OCI-LY1 (cell line): Measurements from ENCODE around the gene STXBP3.

Experiments used
- H2AFZ ChIP-seq: fragments of 200-600 bp; sonication (generic), shearing (Covaris generic); 2 replicates; pipeline ENCODE4 v1.6.0; 2014; ENCODE audit warnings: antibody characterized with exemption, mild to moderate bottlenecking, low read length
- H3F3A ChIP-seq: fragments of 200-600 bp; sonication (generic), shearing (Covaris generic); 2 replicates; pipeline ENCODE4 v1.6.0; 2014; ENCODE audit warnings: mild to moderate bottlenecking, antibody characterized with exemption, low read length, moderate library complexity; ENCODE audit not compliant: insufficient read depth
- H3K27ac ChIP-seq: fragments of 200-600 bp; sonication (generic); 2 replicates; pipeline ENCODE4 v1.5.1; 2014; ENCODE audit warnings: low read length, mixed run types, mild to moderate bottlenecking, low read depth; ENCODE audit not compliant: poor library complexity, severe bottlenecking
- H3K27me3 ChIP-seq: fragments of 200-600 bp; sonication (generic); 2 replicates; pipeline ENCODE4 v1.6.0; 2014; ENCODE audit warnings: antibody characterized with exemption, mild to moderate bottlenecking, low read length, moderate library complexity; ENCODE audit not compliant: insufficient read depth
- H3K36me3 ChIP-seq: fragments of 200-600 bp; sonication (generic); 2 replicates; pipeline ENCODE4 v1.6.1; 2014; ENCODE audit warnings: mild to moderate bottlenecking, antibody characterized with exemption, low read length, moderate library complexity, mixed read lengths; ENCODE audit not compliant: insufficient read depth
- H3K4me1 ChIP-seq: fragments of 200-600 bp; sonication (generic); 2 replicates; pipeline ENCODE4 v1.5.1; 2014; ENCODE audit warnings: mild to moderate bottlenecking, low read length, moderate library complexity; ENCODE audit not compliant: insufficient read depth, severe bottlenecking
- H3K4me2 ChIP-seq: fragments of 200-600 bp; sonication (generic), shearing (Covaris generic); 2 replicates; pipeline ENCODE4 v1.6.1; 2014; ENCODE audit warnings: low read length
- H3K4me3 ChIP-seq: fragments of 200-600 bp; sonication (generic); 2 replicates; pipeline ENCODE4 v1.5.1; 2014; ENCODE audit warnings: low read length, low read depth, mild to moderate bottlenecking, mixed read lengths; ENCODE audit not compliant: poor library complexity, severe bottlenecking
- H3K79me2 ChIP-seq: fragments of 200-600 bp; shearing (Covaris generic); 2 replicates; pipeline ENCODE4 v1.6.1; 2016; ENCODE audit warnings: mixed run types, low read length, mixed read lengths; ENCODE audit not compliant: insufficient read depth
- H3K9ac ChIP-seq: fragments of 200-600 bp; sonication (generic), shearing (Covaris generic); 2 replicates; pipeline ENCODE4 v1.6.1; 2014; ENCODE audit warnings: mild to moderate bottlenecking, low read length, mixed read lengths
- H3K9me2 ChIP-seq: fragments of 200-600 bp; sonication (generic), shearing (Covaris generic); 2 replicates; pipeline ENCODE4 v1.6.1; 2014; ENCODE audit warnings: low read depth, mild to moderate bottlenecking, low read length, mixed read lengths
- H3K9me3 ChIP-seq: fragments of 200-600 bp; shearing (Covaris generic); 2 replicates; pipeline ENCODE4 v1.6.1; 2014; ENCODE audit warnings: low read length, mixed read lengths
- H4K20me1 ChIP-seq: fragments of 200-600 bp; sonication (generic), shearing (Covaris generic); 2 replicates; pipeline ENCODE4 v1.6.0; 2016; ENCODE audit warnings: mild to moderate bottlenecking, low read length; ENCODE audit not compliant: insufficient read depth
- CTCF ChIP-seq: fragments of 200-600 bp; sonication (generic), shearing (Covaris generic); IDR thresholded peaks from 2 replicates; pipeline ENCODE4 v1.5.1; 2017; ENCODE audit warnings: mild to moderate bottlenecking, antibody characterized with exemption, low read length, moderate library complexity, mixed read lengths
- EZH2 ChIP-seq: fragments of 200-600 bp; sonication (generic), shearing (Covaris generic); IDR thresholded peaks from 2 replicates; pipeline ENCODE4 v1.8.0; 2017; ENCODE audit warnings: borderline replicate concordance, mixed run types, mild to moderate bottlenecking, antibody characterized with exemption, low read length, moderate library complexity, mixed read lengths

STXBP3 gene

GRCh38 chr1:108841703-108842102 lies 95.2 kb downstream of the STXBP3 start:
- TF ChIP-seq EZH2, result no peak
- no peak for TF ChIP-seq CTCF
- Histone ChIP-seq H3K9me2 (no peaks in the 10 kb centered on the region), H4K20me1 (no peaks in the 10 kb centered on the region), H3K36me3 (no peaks in the 10 kb centered on the region), H3K4me1 (no peaks in the 10 kb centered on the region), H3K79me2 (no peaks in the 10 kb centered on the region), H3K27ac (no peak overlapping the region), H3K27me3 (no peaks in the 10 kb centered on the region), H3K4me3 (no peak overlapping the region), H2AFZ (no peak overlapping the region), H3K4me2 (no peak overlapping the region), H3F3A (no peaks in the 10 kb centered on the region), H3K9ac (no peak overlapping the region), H3K9me3 (no peaks in the 10 kb centered on the region)

- no peaks in the 10 kb centered on the region for H3K9me3 ChIP-seq
- H3K4me2 ChIP-seq, result no peak overlapping the region
- no peaks in the 10 kb centered on the region for H4K20me1 ChIP-seq
- no peaks in the 10 kb centered on the region for H3K9me2 ChIP-seq
- no peaks in the 10 kb centered on the region for H3K27me3 ChIP-seq
- no peak overlapping the region for H3K4me3 ChIP-seq
- H3K36me3 ChIP-seq, result no peaks in the 10 kb centered on the region
- no peaks in the 10 kb centered on the region for H3F3A ChIP-seq
- no peaks in the 10 kb centered on the region for H3K4me1 ChIP-seq
- no peaks in the 10 kb centered on the region for H3K79me2 ChIP-seq
- no peak overlapping the region for H3K9ac ChIP-seq
- TF ChIP-seq EZH2 (no peak), CTCF (no peak)
- no peak overlapping the region for H3K27ac ChIP-seq
- H2AFZ ChIP-seq, result no peak overlapping the region
Measured at GRCh38 chr1:108842525-108843181, 96.2 kb downstream of the STXBP3 start.

GRCh38 chr1:108843390-108844137 lies 97.1 kb downstream of the STXBP3 start:
- H3K36me3 ChIP-seq, result no peaks in the 10 kb centered on the region

More at GRCh38 chr1:108843390-108844137, 97.1 kb downstream of the STXBP3 start:
- no peak overlapping the region for H3K4me2 ChIP-seq
- H3K9ac ChIP-seq, result no peak overlapping the region
- no peaks in the 10 kb centered on the region for H3K27me3 ChIP-seq
- no peak overlapping the region for H2AFZ ChIP-seq
- no peaks in the 10 kb centered on the region for H3K79me2 ChIP-seq
- no peaks in the 10 kb centered on the region for H3K4me1 ChIP-seq
- H3K4me3 ChIP-seq, result no peak overlapping the region
- H4K20me1 ChIP-seq, result no peaks in the 10 kb centered on the region
- TF ChIP-seq CTCF, result no peak
- no peak for TF ChIP-seq EZH2
- H3K27ac ChIP-seq, result no peak overlapping the region
- H3K9me2 ChIP-seq, result no peaks in the 10 kb centered on the region
- no peaks in the 10 kb centered on the region for H3F3A ChIP-seq
- H3K9me3 ChIP-seq, result no peaks in the 10 kb centered on the region
